CMK (cell line): ENCODE results near the gene HECW1.
"Not testable (repeated sequence)": the region's sequence is repeated elsewhere in the genome, so short reads cannot be mapped to it uniquely, and the experiment has no call there.

ENCODE experiments used
- DNase-seq: peaks from one replicate; pipeline ENCODE4 v3.0.0-alpha.2; 2010; ENCODE audit warnings: low read depth

The HECW1 gene

DNA sequence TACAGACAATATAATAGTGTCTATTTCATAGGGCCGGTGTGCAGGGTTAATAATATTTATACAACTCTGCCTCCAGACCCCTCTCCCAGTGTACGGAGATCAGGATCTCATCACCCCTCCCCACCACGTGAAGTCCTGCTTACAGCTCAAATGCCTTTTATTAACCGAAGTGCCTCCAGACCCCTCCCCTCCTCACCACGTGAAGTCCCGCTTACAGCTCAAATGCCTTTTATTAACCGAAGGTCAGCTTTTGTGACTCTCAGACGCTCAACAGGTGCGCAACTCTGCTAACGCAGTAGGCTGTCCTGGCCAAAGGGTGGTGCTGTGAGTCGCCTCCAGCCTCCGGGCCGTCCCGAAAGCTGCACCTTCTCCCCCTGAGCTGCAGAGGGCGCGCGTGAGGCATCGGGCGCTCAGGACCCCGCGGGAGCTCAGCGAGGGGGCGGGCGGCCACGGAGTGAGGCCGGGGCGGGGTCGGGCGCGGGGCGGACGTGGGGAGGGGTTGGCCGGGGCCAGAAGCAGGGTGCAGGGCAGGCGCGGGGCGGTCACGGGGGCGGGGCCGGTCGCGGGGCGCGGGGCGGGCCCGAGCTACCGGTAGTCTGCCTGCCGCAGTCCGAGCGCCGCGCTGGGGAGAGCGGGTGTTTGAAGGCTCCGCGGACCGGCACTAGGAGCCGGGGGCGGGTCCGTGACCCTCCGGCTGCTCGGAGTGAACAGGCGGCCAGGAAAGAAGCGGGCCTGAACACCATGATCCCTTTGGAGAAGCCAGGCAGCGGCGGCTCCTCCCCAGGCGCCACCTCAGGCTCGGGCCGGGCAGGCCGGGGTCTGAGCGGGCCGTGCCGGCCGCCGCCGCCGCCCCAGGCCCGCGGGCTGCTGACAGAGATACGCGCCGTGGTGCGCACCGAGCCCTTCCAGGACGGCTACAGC, 470.3 kb downstream of the HECW1 start, which contains the start of gene STK17A:
Gene STK17A, plus strand, starts transcription at position 606 of the 921 bp plus-strand sequence. Its CDS starts 136 bp downstream, at position 742.
- DNase-seq, result peak; percentile 68

DNA sequence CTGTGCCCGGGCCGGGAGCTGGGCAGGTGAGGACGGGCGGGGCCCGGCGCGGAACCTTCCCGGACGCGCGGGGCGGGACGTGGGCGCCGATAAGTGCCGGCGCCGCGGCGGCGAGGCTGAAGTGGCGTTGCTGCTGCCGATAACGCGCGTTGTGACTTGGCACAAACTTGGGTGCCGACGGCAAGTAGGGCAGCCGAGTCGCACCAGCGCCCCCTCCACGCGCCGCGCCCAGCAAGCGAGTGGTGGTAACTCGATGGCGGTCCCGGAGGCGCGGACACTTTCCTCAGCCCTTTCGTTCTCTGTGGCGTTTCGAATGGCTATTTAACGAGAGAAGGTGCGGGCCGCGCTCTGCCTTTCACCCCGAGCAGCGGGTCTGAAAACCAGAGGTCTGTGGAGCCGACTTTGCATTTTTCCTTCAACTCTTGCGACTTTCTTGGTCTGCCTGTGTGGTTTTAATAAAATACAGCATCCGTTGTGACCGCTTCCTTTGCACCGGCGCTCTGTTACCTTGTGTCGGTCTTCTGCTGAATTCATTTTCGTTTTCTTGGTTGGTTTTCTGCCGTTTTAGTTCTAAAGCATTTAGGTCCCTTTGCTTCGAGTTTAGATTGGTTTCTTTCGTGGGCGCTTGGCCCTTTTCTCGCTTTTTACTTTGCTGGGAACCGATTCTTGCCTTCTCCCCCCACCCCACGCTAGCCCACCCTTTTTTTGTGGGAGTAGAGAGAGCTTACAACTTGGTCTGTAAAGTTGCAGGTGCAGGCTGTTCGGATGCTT, 471.2 kb downstream of the HECW1 start:
- DNase-seq, result no peak

DNA sequence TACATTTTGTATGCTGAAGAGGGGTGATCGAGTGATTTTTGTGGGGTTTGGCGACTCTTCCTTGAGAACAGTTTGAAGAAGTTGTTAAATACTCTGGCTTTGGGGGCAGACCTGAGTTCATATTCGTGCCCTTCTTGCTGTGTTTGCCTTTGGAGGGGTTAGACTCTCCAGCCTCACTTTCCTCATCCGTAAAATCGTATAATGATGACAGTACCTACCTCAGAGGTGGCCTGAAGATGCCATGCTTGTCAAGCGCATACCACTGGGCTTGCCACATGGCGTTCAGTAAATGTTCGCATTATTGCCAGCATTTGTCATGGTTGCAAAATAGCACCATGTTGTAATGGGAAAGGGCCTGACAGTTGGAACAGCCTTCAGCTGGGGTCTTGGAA, 471.7 kb downstream of the HECW1 start:
- DNase-seq, result no peak

DNA sequence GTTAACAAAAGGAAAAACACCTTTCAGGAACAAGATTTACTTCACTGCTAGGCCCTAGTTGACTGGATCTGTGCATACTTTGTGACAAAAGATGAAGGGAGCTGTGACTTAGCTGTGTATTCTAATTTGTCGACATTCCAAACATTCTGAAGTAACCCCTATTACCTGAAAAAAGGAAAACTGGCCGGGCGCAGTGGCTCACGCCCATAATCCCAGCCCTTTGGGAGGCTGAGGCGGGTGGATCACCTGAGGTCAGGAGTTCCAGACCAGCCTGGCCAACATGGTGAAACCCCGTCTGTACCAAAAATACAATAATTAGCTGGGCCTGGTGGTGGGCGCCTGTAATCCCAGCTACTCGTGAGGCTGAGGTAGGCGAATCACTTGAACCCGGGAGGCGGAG, 472.3 kb downstream of the HECW1 start:
- not testable (repeated sequence) for DNase-seq

DNA sequence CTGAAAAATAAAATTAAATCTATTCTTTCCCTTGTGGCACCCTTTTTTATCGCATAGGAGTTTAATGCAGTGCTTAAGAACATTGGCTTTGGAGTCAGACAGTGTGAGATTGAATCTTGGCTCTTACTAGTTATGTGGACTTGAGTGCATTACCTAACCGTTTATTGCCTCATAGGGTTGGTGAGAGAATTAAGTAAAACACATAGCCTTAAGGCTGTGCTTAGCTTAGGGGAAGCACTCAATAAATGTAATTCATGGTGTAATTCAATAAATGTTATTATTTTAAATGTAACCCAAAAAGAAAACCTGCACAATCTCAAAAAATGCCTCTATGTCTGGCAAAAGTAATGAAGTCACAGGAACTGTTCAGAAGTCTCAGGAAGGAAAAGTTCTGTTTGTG, 473.1 kb downstream of the HECW1 start:
- DNase-seq, result no peak

DNA sequence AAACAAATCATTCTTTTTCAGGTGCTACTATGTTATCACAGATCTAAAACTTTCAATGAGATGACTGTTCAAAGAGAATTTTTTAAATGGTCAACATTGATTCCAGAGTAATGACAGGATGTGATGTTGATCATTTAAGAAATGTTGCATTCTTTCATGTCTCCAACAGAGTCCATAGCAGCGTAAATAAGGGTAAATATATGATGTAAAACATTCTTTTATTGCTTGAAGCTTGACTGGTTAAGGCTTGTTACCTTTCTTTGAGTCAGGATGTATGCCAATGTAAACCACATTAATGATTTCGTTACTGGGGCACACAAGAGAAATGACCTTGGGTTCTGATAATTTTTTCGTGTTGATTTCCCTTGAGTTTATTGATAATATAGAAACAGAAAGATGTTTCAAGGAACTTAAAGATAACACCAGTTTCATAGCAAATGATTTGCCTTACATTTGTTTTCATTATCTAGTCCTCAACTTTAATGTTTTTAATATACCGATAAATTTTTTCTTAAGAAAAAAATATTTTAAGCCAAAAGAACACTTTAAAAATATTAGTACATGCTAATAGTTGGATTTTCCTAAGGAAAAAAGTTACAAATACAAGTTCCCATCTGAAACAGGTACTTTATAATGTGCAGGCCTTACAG, 473.9 kb downstream of the HECW1 start:
- DNase-seq, result no peak

DNA sequence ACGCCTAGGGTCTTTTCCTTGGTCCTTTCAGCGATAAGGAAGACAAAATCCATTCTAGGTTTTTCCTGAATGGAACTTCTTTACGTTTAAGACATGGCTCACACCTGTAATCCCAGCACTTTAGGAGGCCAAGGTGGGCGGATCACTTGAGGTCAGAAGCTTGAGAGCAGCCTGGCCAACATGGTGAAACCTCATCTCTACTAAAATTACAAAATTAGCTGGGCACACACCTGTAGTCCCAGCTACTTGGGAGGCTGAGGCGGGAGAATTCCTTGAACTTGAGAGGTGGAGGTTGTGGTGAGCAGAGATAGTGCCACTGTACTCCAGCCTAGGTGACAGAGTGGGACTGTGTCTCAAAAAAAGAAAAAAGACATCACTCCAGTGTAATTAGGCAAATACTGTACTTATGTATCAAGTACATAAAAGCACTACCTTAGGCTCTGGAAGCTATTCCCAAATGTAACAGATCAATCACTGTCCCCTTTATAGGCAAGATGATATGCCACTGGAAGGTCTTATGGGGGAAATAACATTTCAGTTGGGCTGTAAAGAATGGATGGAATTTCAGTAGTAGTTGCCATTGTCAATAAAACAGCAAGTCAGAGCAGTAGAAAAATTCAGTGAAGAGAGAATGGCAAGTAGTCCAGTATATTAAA, 476.2 kb downstream of the HECW1 start:
- no peak for DNase-seq

DNA sequence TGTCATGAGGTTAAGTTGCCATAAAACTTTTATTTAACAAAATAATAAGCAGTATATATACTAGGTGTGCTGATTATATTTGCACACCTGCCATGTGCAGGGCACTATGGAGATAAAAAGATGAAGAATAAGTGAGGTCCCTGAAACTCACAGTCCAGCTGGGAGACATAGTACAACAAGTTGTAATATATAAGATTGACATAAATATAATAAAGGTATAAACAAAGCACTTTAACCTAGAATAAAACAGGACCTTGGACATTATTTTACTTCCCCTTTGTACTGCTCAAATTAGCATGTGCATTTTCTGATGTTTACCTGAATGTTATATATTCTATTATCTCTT, 476.7 kb downstream of the HECW1 start:
- no peak for DNase-seq

DNA sequence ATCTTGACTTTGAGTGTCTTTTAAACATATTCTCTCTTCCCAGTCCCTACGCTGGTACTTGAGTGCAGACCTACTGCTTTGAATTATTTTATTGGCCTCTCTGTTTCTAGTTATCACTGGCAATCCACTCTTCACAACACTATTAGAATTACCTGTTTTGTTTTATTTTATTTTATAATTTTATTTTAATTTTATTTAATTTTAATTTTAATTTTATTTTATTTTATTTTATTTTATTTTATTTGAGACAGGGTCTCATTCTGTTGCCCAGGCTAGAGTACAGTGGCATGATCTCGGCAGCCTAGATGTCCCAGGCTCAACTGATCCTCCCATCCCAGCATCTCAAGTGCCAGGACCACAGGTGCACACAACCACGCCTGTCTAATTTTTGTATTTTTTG, 477.3 kb downstream of the HECW1 start:
- DNase-seq, result no peak

DNA sequence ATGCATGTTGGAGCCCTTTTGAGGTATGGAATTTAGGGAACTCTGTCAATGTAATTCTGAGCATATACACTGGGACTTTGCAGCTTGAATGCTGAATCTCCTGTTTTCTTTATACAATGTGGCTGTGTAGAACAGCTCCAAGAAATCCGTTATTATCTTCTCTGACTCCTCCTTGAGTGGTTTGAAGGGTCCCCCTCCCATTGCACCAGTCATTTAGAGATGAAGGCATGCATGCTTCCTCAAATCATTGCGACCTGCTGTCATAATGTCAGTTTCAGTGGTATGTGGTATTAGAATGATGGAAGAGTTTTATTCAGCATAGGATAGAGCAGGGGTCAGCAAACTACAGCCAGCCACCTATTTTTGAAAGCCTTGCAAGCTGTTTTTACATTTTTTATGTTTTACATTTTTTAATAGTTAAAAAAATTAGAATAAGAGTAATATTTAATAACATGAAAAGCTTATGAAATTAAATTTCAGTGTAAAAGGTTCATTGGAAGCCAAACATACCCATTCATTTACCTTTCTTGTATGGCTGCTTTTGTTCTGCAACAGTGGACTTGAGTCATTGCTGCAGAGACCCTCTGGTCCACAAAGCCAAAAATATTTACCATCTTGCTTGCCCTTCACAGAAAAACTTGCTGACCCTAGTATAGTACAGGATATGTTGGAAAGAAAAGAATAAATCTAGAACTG, 478.6 kb downstream of the HECW1 start:
- DNase-seq, result no peak

DNA sequence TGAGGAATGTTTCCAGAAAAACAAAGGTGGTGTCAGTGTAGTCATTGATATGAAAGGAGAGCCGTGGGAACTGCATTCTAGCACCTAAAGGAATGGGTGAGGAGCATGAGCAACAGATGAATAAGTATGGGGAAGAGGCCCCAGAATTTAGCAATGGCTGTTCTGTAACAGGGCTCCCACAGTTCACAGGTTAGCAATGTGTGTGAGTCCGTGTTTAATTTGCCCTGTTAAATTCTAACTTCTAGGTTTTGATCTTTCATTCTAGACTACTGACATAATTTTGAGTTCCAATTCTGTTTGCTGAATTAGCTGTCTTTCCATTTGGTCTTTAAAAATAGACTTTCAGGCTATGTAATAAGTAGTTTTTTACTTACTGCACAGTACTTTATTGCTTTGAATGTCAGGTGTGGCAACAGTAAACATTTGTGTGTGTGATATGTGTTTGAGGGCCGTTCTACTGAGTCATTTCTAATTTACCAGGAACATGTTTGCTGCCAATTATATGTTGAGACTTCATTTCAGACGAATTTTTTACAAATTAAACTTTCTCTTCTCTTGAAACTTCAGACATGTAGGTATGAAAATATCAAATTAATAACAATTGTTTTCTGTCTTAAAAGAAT, 479.2 kb downstream of the HECW1 start:
- no peak for DNase-seq

DNA sequence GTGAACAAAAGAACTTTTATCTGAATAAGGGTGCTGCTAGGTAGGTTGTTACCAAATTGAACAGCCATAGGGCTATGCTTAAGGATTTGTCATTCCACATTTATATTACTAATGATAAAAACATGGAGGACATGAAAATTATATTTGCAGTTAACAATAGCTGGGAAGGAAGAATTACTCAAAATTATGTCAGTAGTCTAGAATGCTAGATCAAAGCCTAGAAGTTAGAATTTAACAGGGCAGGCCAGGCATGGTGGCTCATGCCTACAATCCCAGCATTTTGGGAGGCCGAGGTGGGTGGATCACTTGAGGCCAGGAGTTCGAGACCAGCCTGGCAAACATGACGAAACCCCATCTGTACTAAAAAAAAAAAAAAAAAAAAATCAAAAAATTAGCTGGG, 479.9 kb downstream of the HECW1 start:
- DNase-seq, result no peak

DNA sequence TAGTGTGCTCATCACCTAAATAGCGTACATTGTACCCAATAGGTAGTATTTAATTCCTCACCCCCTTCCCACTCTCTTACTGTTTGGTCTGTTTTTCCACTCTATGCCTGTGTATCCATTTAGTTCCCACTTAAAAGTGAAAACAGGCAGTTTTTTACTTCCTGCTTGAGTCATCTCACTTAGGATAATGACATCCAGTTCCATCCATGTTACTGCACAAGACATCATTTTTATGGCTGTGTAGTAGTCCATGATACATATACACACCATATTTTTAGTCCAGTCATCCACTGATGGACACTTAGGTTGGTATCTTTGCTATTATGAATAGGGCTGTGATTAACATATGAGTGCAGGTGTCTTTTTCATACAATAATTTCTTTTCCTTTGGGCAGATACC, 480.6 kb downstream of the HECW1 start:
- no peak for DNase-seq

DNA sequence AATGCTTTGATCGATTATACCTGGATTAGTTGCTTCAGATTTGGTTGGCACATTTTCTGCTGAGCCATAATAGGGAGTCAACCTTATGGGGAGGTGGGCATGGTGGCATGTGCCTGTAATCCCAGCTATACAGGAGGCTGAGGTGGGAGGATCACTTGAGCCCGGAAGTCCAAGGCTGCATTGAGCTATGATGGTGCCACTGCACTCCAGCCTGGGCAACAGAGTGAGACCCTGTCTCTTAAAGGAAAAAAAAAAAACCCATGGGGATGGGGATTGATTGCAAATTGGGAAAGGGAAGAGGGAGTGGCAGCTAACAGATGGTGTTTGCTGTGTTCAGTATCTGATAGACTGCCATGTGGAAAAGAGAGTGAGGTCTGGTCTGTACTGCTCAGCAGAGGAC, 481.6 kb downstream of the HECW1 start:
- no peak for DNase-seq

DNA sequence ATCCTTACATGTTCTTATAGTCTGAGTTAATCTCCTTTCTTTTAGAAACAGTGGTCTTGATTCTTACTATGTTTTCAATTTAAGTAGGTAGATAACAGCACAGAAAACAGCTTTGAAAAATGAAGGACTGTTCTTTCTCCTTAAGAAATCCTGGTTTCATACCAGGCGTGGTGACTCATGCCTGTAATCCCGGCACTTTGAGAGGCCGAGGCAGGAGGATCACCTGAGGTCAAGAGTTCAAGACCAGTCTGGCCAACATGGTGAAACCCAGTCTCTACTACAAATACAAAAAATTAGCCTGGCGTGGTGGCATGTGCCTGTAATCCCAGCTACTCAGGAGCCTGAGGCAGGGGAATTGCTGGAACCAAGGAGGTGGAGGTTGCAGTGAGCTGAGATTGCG, 484.0 kb downstream of the HECW1 start:
- not testable (repeated sequence) for DNase-seq

DNA sequence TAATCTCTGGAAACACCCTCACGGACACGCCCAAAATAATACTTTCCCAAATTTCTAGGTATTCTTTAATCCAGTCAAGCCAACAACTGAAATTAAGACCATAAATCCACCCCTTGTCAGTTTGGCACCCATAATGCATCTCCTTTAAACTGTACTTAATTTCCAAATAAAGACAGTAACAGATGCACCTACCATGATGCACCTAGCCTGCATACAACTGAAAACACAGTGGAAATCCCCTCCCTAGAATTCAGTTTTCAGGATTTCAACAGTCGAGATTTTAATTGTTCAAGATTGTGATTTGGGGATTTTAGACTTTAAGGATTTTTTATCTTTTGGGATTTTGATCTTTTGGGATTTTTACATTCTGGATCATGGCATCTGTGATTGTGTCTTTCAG, 487.6 kb downstream of the HECW1 start:
- DNase-seq, result no peak

DNA sequence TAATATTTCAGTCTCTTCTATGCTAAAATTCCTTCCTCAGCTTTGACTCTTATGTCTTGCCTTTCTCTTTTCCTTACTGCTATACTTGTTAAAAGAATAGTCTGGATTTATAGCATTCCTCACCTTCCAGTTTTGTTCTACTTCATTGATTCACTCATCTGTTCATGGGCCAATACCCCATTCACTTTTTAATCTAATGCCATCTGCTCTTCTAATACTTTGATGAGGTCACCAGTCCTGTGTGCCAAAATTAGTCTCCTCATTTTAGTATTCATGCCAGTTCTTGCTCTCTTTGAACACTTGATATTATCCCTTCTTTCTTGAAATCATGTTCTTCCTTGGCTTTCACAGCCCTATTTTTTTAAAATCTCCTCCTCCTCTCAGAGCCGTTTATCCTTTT, 489.8 kb downstream of the HECW1 start:
- no peak for DNase-seq

DNA sequence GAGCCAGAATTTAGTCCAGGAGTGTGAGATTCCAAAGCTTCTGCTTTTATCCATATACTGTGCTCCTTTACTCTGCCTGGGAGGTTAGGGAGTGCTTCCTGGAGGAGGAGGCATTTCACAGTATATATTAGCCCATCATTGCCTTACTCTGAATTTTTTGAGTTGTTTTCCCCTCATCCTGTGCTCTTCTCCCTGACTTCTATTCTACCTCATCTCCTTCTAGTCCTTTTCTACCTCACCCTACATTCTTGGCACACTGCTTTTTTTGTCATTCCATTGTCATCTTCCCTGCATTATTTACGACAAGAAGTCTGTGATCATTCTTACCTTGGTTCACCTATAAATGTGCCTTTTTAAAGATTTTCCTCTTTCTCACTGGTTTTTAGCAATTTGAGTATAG, 491.8 kb downstream of the HECW1 start:
- DNase-seq, result no peak

DNA sequence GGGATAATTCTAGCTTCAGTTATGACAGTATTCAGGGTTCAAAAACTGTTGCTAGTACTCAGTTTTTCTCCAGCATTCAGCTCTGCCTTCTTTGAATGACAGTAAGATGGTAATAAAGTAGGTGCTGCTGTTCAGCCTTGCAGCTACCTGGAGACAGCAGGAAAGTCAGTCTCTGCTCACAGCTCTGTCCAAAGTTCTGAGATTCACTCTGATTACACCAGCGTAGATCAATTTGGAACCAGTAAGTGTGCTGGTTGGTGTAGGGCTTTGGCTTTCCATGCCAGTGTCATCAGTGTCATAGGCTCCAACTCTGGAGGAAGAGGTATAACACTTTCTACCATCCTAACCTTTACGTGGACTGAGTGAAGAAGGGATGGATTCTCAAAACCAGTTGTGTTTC, 496.6 kb downstream of the HECW1 start:
- no peak for DNase-seq

DNA sequence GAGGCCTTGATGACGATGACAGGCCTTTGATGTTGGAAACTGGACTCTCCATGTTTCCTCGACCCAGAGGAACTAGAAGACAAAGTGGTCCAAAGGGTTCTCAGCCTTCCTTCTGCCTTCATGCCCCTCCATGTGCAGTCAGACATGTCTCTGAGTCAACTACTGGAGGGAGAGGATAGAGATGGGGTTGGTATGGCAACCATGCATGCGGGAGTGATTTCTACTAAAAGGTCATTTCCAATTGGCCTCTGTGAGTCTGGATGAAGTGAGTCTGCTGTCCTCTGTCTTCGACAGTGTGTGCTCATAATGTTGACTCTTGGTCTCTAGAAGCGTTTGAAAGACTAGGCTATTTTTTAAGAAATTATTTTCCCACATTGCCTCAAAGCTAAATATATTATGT, 499.7 kb downstream of the HECW1 start:
- no peak for DNase-seq
